Measurements from ENCODE around the gene SEL1L3. TPM values are rescaled to one million over a fixed set of nuclear protein-coding genes. Genes with fewer than 3 reads are reported as not detected.

SEL1L3 gene
- total and polyA plus RNA-seq, 2 donors = 10.8 to 33.4 TPM

DNA sequence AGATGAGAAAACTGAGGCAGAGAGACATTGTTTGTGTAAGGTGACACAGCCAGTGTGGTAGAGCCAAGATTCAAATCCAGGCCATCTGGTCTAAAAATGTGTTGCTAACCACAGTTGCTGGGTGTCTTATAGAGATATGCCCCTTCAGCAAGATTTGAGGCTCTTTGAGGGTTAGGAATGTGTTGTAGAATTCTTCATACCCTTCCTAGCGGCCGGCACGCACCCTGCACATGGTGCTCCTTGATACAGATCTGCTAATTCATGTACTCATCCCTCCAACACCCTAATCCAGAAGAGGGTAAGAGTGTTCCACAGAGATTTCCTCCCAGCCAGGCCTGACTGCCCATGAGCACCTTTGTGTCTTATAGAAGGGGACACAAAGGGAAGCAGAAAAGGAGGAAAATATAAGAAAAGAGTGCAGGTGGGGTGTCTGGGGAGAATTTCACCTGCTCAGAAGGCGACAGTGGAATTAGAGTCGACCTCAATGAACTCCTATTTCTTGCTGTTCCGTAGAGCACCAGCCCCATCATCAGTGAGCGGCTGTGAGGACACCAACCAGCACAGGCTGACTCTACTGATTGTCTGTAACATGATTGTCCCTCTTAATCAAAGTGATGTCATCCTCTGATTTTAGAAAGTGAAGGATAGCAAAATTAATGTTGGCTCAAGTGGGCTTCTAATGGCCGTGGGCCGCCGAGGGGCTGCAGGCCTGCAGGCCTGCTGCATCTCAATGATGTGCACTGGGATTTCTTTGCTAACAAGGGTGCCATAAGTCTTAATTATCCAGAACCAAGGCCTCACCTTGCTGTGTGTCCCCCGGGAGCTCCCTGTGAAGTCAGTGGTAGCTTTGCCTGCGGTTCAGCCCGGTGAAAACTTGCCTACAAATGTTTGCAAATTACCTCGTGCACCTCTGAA lies 27.1 kb upstream of the SEL1L3 start:
- 93% methylated on average over 14 of the region's 14 CpGs for WGBS
- Histone ChIP-seq H3K27ac (ENCODE audit: low read depth) (no peak overlapping the region), H3K36me3 (ENCODE audit: insufficient read depth) (no peaks in the 10 kb centered on the region), H3K4me1 (ENCODE audit: insufficient read depth) (no peaks in the 10 kb centered on the region), H3K4me3 (ENCODE audit: low read depth, low read length) (no peak overlapping the region)
- no peak for DNase-seq (ENCODE audit: extremely low spot score)

GRCh38 chr4:25888781-25889180 lies 26.0 kb upstream of the SEL1L3 start:
- no peaks in the 10 kb centered on the region for H3K4me1 ChIP-seq (ENCODE audit: insufficient read depth)
- H3K27ac ChIP-seq (ENCODE audit: low read depth) = no peak overlapping the region
- no peak for DNase-seq (ENCODE audit: extremely low spot score)
- H3K36me3 ChIP-seq (ENCODE audit: insufficient read depth) = no peaks in the 10 kb centered on the region
- no peak overlapping the region for H3K4me3 ChIP-seq (ENCODE audit: low read depth, low read length)

DNA sequence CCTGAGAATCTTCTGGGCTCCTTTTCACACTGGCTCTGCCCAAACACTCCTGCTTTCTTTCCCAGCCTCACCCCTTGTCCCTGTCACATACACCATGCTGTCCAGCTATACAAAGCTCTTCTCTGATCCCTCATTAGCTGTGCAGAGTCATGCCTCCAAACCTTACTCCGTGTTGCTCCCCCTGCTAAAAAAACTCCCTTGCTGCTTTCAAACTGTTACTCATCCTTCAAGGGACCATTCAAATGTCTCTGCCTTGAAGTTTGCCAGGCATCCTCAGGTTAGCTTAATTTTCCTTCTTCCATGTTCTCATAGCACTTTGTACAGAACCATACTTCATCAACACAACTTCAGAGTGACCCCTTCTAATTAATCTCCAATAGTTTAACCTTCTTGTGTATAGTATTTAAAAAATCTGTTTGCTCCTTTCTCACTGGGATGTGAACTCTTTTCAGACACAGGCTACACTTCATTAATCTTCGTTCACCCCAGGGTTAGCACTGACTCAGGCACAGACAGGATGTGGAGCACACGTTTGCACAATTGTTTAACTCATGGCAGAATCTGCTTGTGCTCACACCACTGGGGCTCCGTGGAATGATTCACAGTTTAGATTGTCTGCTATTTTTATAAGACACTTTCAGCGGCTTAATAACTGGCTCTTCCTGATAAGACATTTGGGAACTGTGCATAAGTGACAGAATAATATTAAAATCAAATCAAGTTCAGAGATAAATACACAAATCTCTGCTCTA lies 21.4 kb upstream of the SEL1L3 start:
- Histone ChIP-seq H3K4me3 (ENCODE audit: low read depth, low read length) (no peak overlapping the region), H3K36me3 (ENCODE audit: insufficient read depth) (no peaks in the 10 kb centered on the region), H3K4me1 (ENCODE audit: insufficient read depth) (no peaks in the 10 kb centered on the region), H3K27ac (ENCODE audit: low read depth) (no peak overlapping the region)
- 26% methylated on average over 5 of the region's 5 CpGs for WGBS
- DNase-seq (ENCODE audit: extremely low spot score) = no peak

DNA sequence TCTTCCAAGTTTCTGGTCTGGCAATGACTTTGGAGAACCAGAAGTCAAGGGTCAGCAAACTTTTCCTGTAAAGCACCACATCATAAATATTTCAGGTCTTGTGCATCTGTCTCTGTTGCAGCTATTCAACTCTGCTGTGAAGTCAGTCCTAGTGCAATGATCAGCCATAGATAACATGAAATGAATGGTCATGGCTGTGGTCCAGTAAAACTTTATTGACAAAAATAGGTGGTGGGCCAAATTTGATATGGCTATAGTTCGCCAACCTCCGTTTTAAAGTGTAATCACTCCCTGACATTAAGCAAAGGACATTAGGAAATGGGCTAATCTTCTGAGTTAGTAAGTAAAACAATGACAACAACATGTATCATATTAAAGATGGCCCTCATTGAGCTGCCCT lies 20.8 kb upstream of the SEL1L3 start:
- WGBS = 87% methylated on average over 2 of the region's 2 CpGs
- H3K4me3 ChIP-seq (ENCODE audit: low read depth, low read length) = no peak overlapping the region
- no peak for DNase-seq (ENCODE audit: extremely low spot score)
- H3K4me1 ChIP-seq (ENCODE audit: insufficient read depth) = no peaks in the 10 kb centered on the region
- H3K36me3 ChIP-seq (ENCODE audit: insufficient read depth) = no peaks in the 10 kb centered on the region
- no peak overlapping the region for H3K27ac ChIP-seq (ENCODE audit: low read depth)

- Histone ChIP-seq H3K36me3 (ENCODE audit: insufficient read depth) (no peaks in the 10 kb centered on the region), H3K27ac (ENCODE audit: low read depth) (no peak overlapping the region), H3K4me1 (ENCODE audit: insufficient read depth) (no peaks in the 10 kb centered on the region), H3K4me3 (ENCODE audit: low read depth, low read length) (no peak overlapping the region)
- 95% methylated on average over 4 of the region's 4 CpGs for WGBS
- DNase-seq (ENCODE audit: extremely low spot score) = no peak
Measured at GRCh38 chr4:25882226-25882625, 19.4 kb upstream of the SEL1L3 start.

GRCh38 chr4:25881193-25881592 lies 18.4 kb upstream of the SEL1L3 start:
- DNase-seq (ENCODE audit: extremely low spot score) = no peak
- 86% methylated on average over 4 of the region's 4 CpGs for WGBS
- no peaks in the 10 kb centered on the region for H3K4me1 ChIP-seq (ENCODE audit: insufficient read depth)
- no peak overlapping the region for H3K27ac ChIP-seq (ENCODE audit: low read depth)
- H3K4me3 ChIP-seq (ENCODE audit: low read depth, low read length) = no peak overlapping the region
- no peaks in the 10 kb centered on the region for H3K36me3 ChIP-seq (ENCODE audit: insufficient read depth)

DNA sequence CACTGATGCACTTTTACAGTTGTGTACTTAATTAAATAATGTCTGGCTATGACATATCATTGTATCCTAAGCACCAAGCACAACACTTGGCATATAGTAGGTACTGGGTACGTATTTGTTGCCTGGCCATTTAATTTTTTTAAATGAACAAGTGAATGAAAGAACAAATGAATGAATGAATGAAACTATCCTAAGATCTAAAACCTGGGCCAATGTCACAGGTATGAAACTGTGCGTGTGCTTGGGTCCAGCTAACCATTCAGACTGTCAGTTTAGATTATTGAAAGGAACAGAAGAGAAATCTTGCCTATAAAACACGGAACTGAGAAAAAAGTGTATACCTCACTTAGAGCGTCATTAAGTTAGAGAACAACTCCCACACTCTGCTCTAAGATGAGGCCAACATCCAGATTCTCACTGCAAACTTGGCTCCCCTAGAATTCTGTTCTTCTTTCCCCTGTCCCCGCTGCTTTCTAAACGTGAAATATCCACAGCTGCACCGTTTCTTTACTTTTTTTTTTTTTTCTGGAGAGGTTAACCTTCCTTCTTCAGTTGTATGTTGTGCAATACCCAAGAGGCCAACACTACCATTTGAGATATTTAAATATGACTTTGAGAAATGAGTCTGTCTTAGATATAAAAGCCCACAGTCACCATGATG lies 17.3 kb upstream of the SEL1L3 start:
- 56% methylated on average over 7 of the region's 7 CpGs for WGBS
- Histone ChIP-seq H3K36me3 (ENCODE audit: insufficient read depth) (no peaks in the 10 kb centered on the region), H3K27ac (ENCODE audit: low read depth) (no peak overlapping the region), H3K4me1 (ENCODE audit: insufficient read depth) (no peaks in the 10 kb centered on the region), H3K4me3 (ENCODE audit: low read depth, low read length) (no peak overlapping the region)
- DNase-seq (ENCODE audit: extremely low spot score) = no peak

DNA sequence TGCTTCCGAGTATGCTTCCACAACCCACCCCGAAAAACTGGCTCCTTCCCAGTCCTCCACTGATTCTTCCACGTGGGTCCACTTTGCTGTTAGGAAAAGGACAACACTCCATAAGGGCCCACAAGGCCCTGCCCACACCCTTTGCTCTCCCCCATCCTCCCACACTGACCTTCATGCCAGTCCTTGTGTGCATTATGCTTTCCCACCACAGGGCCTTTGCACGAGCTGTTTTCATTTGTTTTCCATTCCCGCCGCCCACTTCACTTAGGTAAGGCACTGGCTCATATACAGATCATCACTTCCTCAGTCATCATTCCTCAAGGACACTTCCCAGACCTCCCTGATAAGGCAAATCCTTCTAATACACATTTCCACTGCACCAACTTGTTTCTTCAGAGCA lies 16.8 kb upstream of the SEL1L3 start:
- no peak for DNase-seq (ENCODE audit: extremely low spot score)
- 97% methylated on average over 6 of the region's 6 CpGs for WGBS
- Histone ChIP-seq H3K4me3 (ENCODE audit: low read depth, low read length) (no peak overlapping the region), H3K27ac (ENCODE audit: low read depth) (no peak overlapping the region), H3K4me1 (ENCODE audit: insufficient read depth) (no peaks in the 10 kb centered on the region), H3K36me3 (ENCODE audit: insufficient read depth) (no peaks in the 10 kb centered on the region)

GRCh38 chr4:25879091-25879584 lies 16.4 kb upstream of the SEL1L3 start:
- WGBS = 78% methylated on average over 9 of the region's 9 CpGs
- Histone ChIP-seq H3K36me3 (ENCODE audit: insufficient read depth) (no peaks in the 10 kb centered on the region), H3K27ac (ENCODE audit: low read depth) (no peak overlapping the region), H3K4me1 (ENCODE audit: insufficient read depth) (no peaks in the 10 kb centered on the region), H3K4me3 (ENCODE audit: low read depth, low read length) (no peak overlapping the region)
- DNase-seq (ENCODE audit: extremely low spot score) = no peak

GRCh38 chr4:25878676-25879075 lies 15.9 kb upstream of the SEL1L3 start:
- DNase-seq (ENCODE audit: extremely low spot score) = no peak
- Histone ChIP-seq H3K27ac (ENCODE audit: low read depth) (no peak overlapping the region), H3K36me3 (ENCODE audit: insufficient read depth) (no peaks in the 10 kb centered on the region), H3K4me1 (ENCODE audit: insufficient read depth) (no peaks in the 10 kb centered on the region), H3K4me3 (ENCODE audit: low read depth, low read length) (no peak overlapping the region)
- 69% methylated on average over 9 of the region's 9 CpGs for WGBS

- no peaks in the 10 kb centered on the region for H3K36me3 ChIP-seq (ENCODE audit: insufficient read depth)
- H3K4me1 ChIP-seq (ENCODE audit: insufficient read depth) = no peaks in the 10 kb centered on the region
- no peak overlapping the region for H3K4me3 ChIP-seq (ENCODE audit: low read depth, low read length)
- WGBS = 95% methylated on average over 7 of the region's 7 CpGs
- no peak for DNase-seq (ENCODE audit: extremely low spot score)
- H3K27ac ChIP-seq (ENCODE audit: low read depth) = no peak overlapping the region
Measured at GRCh38 chr4:25875281-25875745, 12.5 kb upstream of the SEL1L3 start.

DNA sequence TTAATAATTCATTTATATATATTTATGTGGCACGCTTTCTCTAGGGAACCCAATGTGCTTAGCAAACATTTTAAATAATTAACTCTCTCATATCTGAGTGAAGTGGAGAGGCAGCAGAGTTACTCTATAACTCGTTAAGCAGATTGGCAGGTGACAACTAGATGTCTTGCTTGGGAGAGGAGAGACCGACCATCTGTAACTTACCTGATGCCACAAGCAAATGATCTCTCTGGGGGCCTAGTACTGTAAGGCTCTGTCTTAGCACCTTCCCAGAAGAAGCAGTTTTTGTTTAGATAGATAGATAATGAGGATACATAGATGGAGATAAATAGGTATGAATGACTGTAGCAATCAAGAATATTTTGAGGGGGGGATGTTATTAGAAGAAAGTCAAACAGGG lies 11.9 kb upstream of the SEL1L3 start:
- Histone ChIP-seq H3K27ac (ENCODE audit: low read depth) (no peak overlapping the region), H3K4me3 (ENCODE audit: low read depth, low read length) (no peak overlapping the region), H3K36me3 (ENCODE audit: insufficient read depth) (no peaks in the 10 kb centered on the region), H3K4me1 (ENCODE audit: insufficient read depth) (no peaks in the 10 kb centered on the region)
- WGBS = 94% methylated on average over 3 of the region's 3 CpGs
- no peak for DNase-seq (ENCODE audit: extremely low spot score)

DNA sequence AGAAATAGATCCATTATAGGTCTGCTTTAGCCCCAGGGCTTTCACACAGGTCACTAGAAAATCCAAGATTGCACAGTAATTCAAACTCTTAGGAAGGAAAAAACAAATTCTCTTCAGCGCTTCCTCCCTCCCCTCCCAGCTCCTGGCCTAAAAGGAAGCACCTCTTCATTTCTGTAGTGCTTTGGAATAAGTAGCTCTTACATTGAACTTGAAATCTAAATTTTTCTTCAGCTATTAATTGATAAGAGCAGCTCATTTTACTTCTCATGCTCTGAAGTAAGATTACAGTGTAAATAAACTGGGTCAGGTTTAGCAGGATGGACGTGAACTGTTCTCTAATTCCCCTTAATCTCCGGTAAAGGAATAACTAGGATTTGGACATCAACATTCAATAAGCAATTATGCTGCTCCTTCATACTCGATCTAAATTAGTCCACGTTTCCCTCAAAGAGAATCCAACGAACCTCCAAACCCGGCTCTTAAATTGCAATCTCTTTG lies 10.9 kb upstream of the SEL1L3 start:
- no peak for DNase-seq (ENCODE audit: extremely low spot score)
- H3K4me3 ChIP-seq (ENCODE audit: low read depth, low read length) = no peak overlapping the region
- no peaks in the 10 kb centered on the region for H3K36me3 ChIP-seq (ENCODE audit: insufficient read depth)
- WGBS = 69% methylated on average over 7 of the region's 7 CpGs
- no peak overlapping the region for H3K27ac ChIP-seq (ENCODE audit: low read depth)
- no peaks in the 10 kb centered on the region for H3K4me1 ChIP-seq (ENCODE audit: insufficient read depth)

Data from urinary bladder (tissue), 4 donors.